PC-9 (cell line): ENCODE results near the gene CDKN2B. TPM values are rescaled to one million over a fixed set of nuclear protein-coding genes. Genes with fewer than 3 reads are reported as not detected.

ENCODE experiments used
- BruUV-seq: library from RNA; stranded (reverse); fragments of 400-500 nt; replicated peaks from 2 replicates; lab custom pipeline; 2021; lab: Mats Ljungman, UMichigan
- CTCF ChIA-PET: fragments of 300-600 bp; sonication (Branson Sonifier 250); formaldehyde crosslinking; loops from one replicate; lab custom pipeline; 2022; ENCODE audit warnings: antibody characterized with exemption; lab: Charles Lee
- POLR2A ChIA-PET: fragments of 300-600 bp; sonication (Branson Sonifier 250); formaldehyde crosslinking; loops from one replicate; lab custom pipeline; 2022; ENCODE audit warnings: antibody characterized with exemption; ENCODE audit not compliant: unreplicated experiment; lab: Charles Lee
- DNase-seq, 2 experiments: peaks; one replicate each; pipeline versions ENCODE4 v3.0.0 to v3.0.0-alpha.2; 2015 to 2022; ENCODE audit warnings: mixed read lengths in 1 of 2
- H2AFZ ChIP-seq: fragments of 200-600 bp; sonication (generic); 2 replicates; pipeline ENCODE4 v1.8.1; 2017; ENCODE audit warnings: antibody characterized with exemption
- H3F3A ChIP-seq: fragments of 200-600 bp; sonication (generic); 2 replicates; pipeline ENCODE4 v1.8.1; 2017; ENCODE audit warnings: antibody characterized with exemption, mild to moderate bottlenecking, low read depth; ENCODE audit not compliant: insufficient read depth
- H3K27ac ChIP-seq: fragments of 200-600 bp; sonication (generic); 2 replicates; pipeline ENCODE4 v1.6.1; 2016; ENCODE audit warnings: mixed run types
- H3K27me3 ChIP-seq: fragments of 200-600 bp; sonication (generic); 2 replicates; pipeline ENCODE4 v1.6.1; 2016; ENCODE audit warnings: low read depth, mixed run types; ENCODE audit not compliant: insufficient read depth
- H3K36me3 ChIP-seq: fragments of 200-600 bp; sonication (generic); 2 replicates; pipeline ENCODE4 v1.6.1; 2016; ENCODE audit warnings: low read depth, mixed run types
- H3K4me1 ChIP-seq: fragments of 200-600 bp; sonication (generic); replicated peaks from 2 replicates; pipeline ENCODE4 v1.6.1; 2016; ENCODE audit warnings: mixed run types; ENCODE audit not compliant: insufficient read depth
- H3K4me2 ChIP-seq: fragments of 200-600 bp; sonication (generic); 2 replicates; pipeline ENCODE4 v1.6.1; 2017; ENCODE audit warnings: mixed run types
- H3K4me3 ChIP-seq: fragments of 200-600 bp; sonication (generic); 2 replicates; pipeline ENCODE4 v1.6.1; 2016; ENCODE audit warnings: mixed run types
- H3K79me2 ChIP-seq: fragments of 200-600 bp; sonication (generic); 2 replicates; pipeline ENCODE4 v1.6.1; 2017; ENCODE audit warnings: low read depth, mixed run types
- H3K9me2 ChIP-seq: fragments of 200-600 bp; sonication (generic); 2 replicates; pipeline ENCODE4 v1.8.1; 2017; ENCODE audit warnings: mild to moderate bottlenecking; ENCODE audit not compliant: insufficient read depth
- H3K9me3 ChIP-seq: fragments of 200-600 bp; sonication (generic); 2 replicates; pipeline ENCODE4 v1.8.1; 2016; ENCODE audit warnings: low read depth; ENCODE audit not compliant: insufficient read depth
- H4K20me1 ChIP-seq: fragments of 200-600 bp; sonication (generic); 2 replicates; pipeline ENCODE4 v1.8.1; 2017; ENCODE audit not compliant: insufficient read depth
- CTCF ChIP-seq: fragments of 200-600 bp; sonication (generic); conservative IDR thresholded peaks from 2 replicates; pipeline ENCODE4 v1.6.1; 2017; ENCODE audit warnings: mixed run types, antibody characterized with exemption, mild to moderate bottlenecking, moderate library complexity
- EZH2 ChIP-seq: fragments of 200-600 bp; sonication (generic); IDR thresholded peaks from 2 replicates; pipeline ENCODE4 v1.8.0; 2017; ENCODE audit warnings: antibody characterized with exemption, low read depth
- intact Hi-C: fragments of 100-400 bp; cut with micrococcal nuclease; formaldehyde crosslinking; loops from one replicate; pipeline ENCODE4 v1.10.0; 2022; ENCODE audit not compliant: unreplicated experiment
- total RNA-seq: library from RNA; stranded (reverse); gene quantifications from 2 replicates; pipeline ENCODE4 v1.2.3, GENCODE V29; 2021

CDKN2B gene
- total RNA-seq, 1 experiment from 2014 or later = 33.8 TPM

GRCh38 chr9:21991072-21991959 lies 17.8 kb downstream of the CDKN2B start:
- Histone ChIP-seq H3K27me3 (no peaks in the 10 kb centered on the region), H3K4me1 (peaks cover 25% of the 10 kb centered on the region; the same call in 1 of the 2 replicates), H3K79me2 (peaks cover 95% of the 10 kb centered on the region), H4K20me1 (no peaks in the 10 kb centered on the region), H3K4me2 (peak overlapping the region; percentile 94), H2AFZ (no peak overlapping the region), H3K9me2 (no peaks in the 10 kb centered on the region), H3K27ac (0 out of 2 replicates have a peak overlapping the region, but pooled peaks have one; percentile 34), H3K9me3 (no peaks in the 10 kb centered on the region), H3F3A (peaks cover 18% of the 10 kb centered on the region), H3K4me3 (peak overlapping the region; percentile 95), H3K36me3 (peaks cover 14% of the 10 kb centered on the region)
- BruUV-seq = TSS peak; percentile 0
- intact Hi-C loops = no loop called here
- no peak for TF ChIP-seq EZH2
- no peak for TF ChIP-seq CTCF
- POLR2A ChIA-PET = no interaction called here
- DNase-seq = no peak
- CTCF ChIA-PET = no interaction called here

GRCh38 chr9:21989440-21990189 lies 19.5 kb downstream of the CDKN2B start:
- H3K9me2 ChIP-seq = no peaks in the 10 kb centered on the region
- peaks cover 95% of the 10 kb centered on the region for H3K79me2 ChIP-seq
- H3K27ac ChIP-seq = no peak overlapping the region
- intact Hi-C loops = loop anchor here (10.0 kb wide), 1 partner anchor 465 kb away; no protein-coding TSS in a partner anchor
- DNase-seq = no peak
- no peaks in the 10 kb centered on the region for H3K27me3 ChIP-seq
- H3K4me3 ChIP-seq = no peak overlapping the region
- TF ChIP-seq EZH2 = no peak
- TF ChIP-seq CTCF = no peak
- H4K20me1 ChIP-seq = no peaks in the 10 kb centered on the region
- CTCF ChIA-PET = interaction anchor here (0.6 to 0.8 kb wide), 2 partner anchors 9 to 250 kb away, joined by 3 read pairs; no protein-coding TSS in a partner anchor
- H3K36me3 ChIP-seq = peaks cover 22% of the 10 kb centered on the region
- H3K4me2 ChIP-seq = no peak overlapping the region
- POLR2A ChIA-PET = interaction anchor here (0.6 kb wide), 1 partner anchor 126 kb away, joined by 5 read pairs; no protein-coding TSS in a partner anchor
- no TSS peak for BruUV-seq
- H3K4me1 ChIP-seq = peaks cover 25% of the 10 kb centered on the region; the same call in 1 of the 2 replicates
- H3F3A ChIP-seq = peaks cover 14% of the 10 kb centered on the region
- no peaks in the 10 kb centered on the region for H3K9me3 ChIP-seq
- no peak overlapping the region for H2AFZ ChIP-seq
